WERI-Rb-1 (cell line): ENCODE measurements around the gene SH3RF1.

Source experiments
- DNase-seq: peaks from one replicate; pipeline ENCODE4 v3.0.0-alpha.2; 2020
- H3K27ac ChIP-seq: fragments of 250-450 bp; sonication (Bioruptor Pico); 2 replicates; pipeline ENCODE4 v1.5.1; 2020; ENCODE audit warnings: mild to moderate bottlenecking, moderate library complexity
- H3K27me3 ChIP-seq: fragments of 250-450 bp; sonication (Bioruptor Pico); 2 replicates; pipeline ENCODE4 v1.5.1; 2021; ENCODE audit warnings: mild to moderate bottlenecking, low read depth, moderate library complexity; ENCODE audit not compliant: insufficient read depth, severe bottlenecking
- H3K36me3 ChIP-seq: fragments of 250-450 bp; sonication (Bioruptor Pico); 2 replicates; pipeline ENCODE4 v1.5.1; 2020; ENCODE audit warnings: mild to moderate bottlenecking, moderate library complexity
- H3K4me3 ChIP-seq: 2 replicates; pipeline ENCODE4 v1.5.1; 2011; ENCODE audit warnings: low read depth, mild to moderate bottlenecking, control low read depth, low read length
- H3K9me3 ChIP-seq: fragments of 250-450 bp; sonication (Bioruptor Pico); 2 replicates; pipeline ENCODE4 v1.5.1; 2021; ENCODE audit warnings: mild to moderate bottlenecking, moderate library complexity; ENCODE audit not compliant: severe bottlenecking
- CTCF ChIP-seq: IDR thresholded peaks from 2 replicates; pipeline ENCODE4 v1.5.1; 2011; ENCODE audit warnings: low read depth, mild to moderate bottlenecking, control low read depth, inconsistent platforms, low read length

Gene SH3RF1

DNA sequence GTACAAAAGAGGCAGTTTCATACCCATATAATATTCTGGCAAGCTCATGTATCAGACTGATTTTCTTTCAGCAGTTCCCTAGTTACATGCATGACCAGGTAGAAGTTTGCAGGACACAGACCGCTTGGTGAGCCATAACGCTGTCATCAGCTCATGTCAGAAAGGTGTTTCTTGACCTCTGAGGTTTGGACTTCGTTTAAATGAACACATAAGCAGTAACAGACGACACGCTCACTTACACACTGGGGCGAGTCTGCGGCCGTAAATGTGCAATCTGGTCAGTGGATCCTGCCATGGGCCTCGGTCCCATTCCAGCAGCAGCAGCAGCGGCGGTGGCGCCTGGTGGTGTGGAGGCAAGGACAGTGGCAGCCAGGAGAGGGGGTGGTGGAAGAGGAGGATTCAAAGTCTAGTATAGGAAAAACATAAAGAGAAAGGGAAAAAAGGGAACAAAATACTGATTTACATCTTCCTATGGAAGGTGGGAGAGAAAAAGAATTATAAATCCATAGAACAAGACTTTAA lies 148.8 kb downstream of the SH3RF1 start:
- peaks cover 6% of the 10 kb centered on the region for H3K36me3 ChIP-seq
- no peak overlapping the region for H3K27ac ChIP-seq
- DNase-seq: no peak
- no peak for TF ChIP-seq CTCF
- no peaks in the 10 kb centered on the region for H3K27me3 ChIP-seq
- no peak overlapping the region for H3K4me3 ChIP-seq
- H3K9me3 ChIP-seq: no peaks in the 10 kb centered on the region

- peaks cover 17% of the 10 kb centered on the region for H3K36me3 ChIP-seq
- no peaks in the 10 kb centered on the region for H3K9me3 ChIP-seq
- no peak for DNase-seq
- H3K4me3 ChIP-seq: no peak overlapping the region
- no peak for TF ChIP-seq CTCF
- no peak overlapping the region for H3K27ac ChIP-seq
- H3K27me3 ChIP-seq: no peaks in the 10 kb centered on the region
Measured at GRCh38 chr4:169120624-169121023, 150.1 kb downstream of the SH3RF1 start.

DNA sequence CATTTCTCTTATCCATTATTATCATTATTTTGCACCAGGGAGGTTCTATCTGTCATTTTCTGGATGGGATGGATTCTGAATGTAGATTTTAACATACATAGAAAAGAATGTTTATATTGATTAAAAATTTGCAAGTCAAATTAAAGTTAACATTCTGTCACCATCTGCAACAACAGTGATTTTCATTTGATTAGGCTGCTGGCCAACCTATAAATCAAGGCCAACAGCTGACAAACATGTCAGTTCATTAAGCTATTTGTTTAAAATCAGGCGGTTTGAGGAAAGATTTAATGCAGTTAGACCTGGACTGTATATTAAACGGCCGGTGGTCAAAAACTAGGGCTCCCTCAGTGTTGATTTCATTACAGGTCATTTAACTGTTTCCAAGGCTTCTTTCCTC lies 151.2 kb downstream of the SH3RF1 start:
- TF ChIP-seq CTCF: no peak
- H3K27me3 ChIP-seq: no peaks in the 10 kb centered on the region
- DNase-seq: no peak
- no peaks in the 10 kb centered on the region for H3K9me3 ChIP-seq
- no peak overlapping the region for H3K4me3 ChIP-seq
- peaks cover 21% of the 10 kb centered on the region for H3K36me3 ChIP-seq
- H3K27ac ChIP-seq: no peak overlapping the region

- no peak for DNase-seq
- H3K36me3 ChIP-seq: peaks cover 29% of the 10 kb centered on the region
- H3K9me3 ChIP-seq: no peaks in the 10 kb centered on the region
- H3K27me3 ChIP-seq: no peaks in the 10 kb centered on the region
- no peak for TF ChIP-seq CTCF
- no peak overlapping the region for H3K27ac ChIP-seq
- H3K4me3 ChIP-seq: no peak overlapping the region
Measured at GRCh38 chr4:169117591-169118081, 153.1 kb downstream of the SH3RF1 start.

DNA sequence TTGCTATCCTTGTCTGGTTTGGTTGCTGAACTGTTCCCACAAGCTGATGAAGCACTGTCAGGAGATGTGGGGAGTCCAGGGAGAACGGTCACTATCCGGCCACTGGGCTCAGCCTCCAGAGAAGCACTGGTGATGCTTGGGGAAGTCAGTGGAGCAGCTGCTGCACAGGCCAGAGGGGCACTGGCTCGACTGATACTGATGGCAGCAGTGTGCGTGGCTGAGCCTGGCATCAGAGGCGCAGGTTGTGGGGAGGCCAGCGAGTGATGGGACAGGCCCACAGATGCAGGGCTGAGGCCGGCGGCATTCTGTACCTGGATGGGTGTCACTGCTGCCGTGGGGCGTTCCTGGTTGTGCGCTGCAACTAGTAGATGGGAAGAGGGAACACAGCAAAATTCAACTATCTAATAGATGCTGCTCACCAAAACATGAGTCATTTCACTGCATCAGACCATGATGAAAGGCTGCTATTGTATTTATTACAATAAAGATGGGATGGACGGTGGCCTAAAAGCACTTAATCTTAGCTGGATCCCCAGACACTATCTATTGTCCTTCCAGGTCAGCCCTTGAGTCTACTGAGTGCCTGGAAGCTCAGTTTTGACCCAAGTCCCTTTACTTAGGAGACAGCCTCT lies 154.4 kb downstream of the SH3RF1 start:
- Histone ChIP-seq H3K36me3 (peaks cover 29% of the 10 kb centered on the region), H3K27ac (no peak overlapping the region), H3K27me3 (no peaks in the 10 kb centered on the region), H3K9me3 (no peaks in the 10 kb centered on the region), H3K4me3 (no peak overlapping the region)
- no peak for DNase-seq
- TF ChIP-seq CTCF: no peak

GRCh38 chr4:169115897-169116254 lies 154.9 kb downstream of the SH3RF1 start:
- Histone ChIP-seq H3K9me3 (no peaks in the 10 kb centered on the region), H3K27ac (no peak overlapping the region), H3K27me3 (no peaks in the 10 kb centered on the region), H3K4me3 (no peak overlapping the region), H3K36me3 (peaks cover 29% of the 10 kb centered on the region)
- no peak for DNase-seq
- TF ChIP-seq CTCF: no peak
